Urinary bladder (tissue), 4 donors: ENCODE measurements around the gene GHRHR. TPM values are rescaled to one million over a fixed set of nuclear protein-coding genes. Genes with fewer than 3 reads are reported as not detected.

Experiments used
- DNase-seq: peaks from one replicate; pipeline ENCODE4 v3.0.0-alpha.2; 2015; ENCODE audit errors: extremely low spot score
- H3K27ac ChIP-seq: one replicate; pipeline ENCODE4 v1.5.1; 2013; ENCODE audit warnings: low read depth, mild to moderate bottlenecking, moderate library complexity
- H3K36me3 ChIP-seq: one replicate; pipeline ENCODE4 v1.6.1; 2013; ENCODE audit warnings: mild to moderate bottlenecking, moderate library complexity; ENCODE audit not compliant: insufficient read depth
- H3K4me1 ChIP-seq: one replicate; pipeline ENCODE4 v1.6.1; 2013; ENCODE audit warnings: mild to moderate bottlenecking, moderate library complexity; ENCODE audit not compliant: insufficient read depth
- H3K4me3 ChIP-seq: one replicate; pipeline ENCODE4 v1.5.1; 2013; ENCODE audit warnings: low read depth, low read length
- WGBS: extraction: QIAGEN DNeasy Blood & Tissue Kit; methylation state at CpG from one replicate; pipeline ENCODE4 v1.1.7; 2013; 5-methylcytosine and 5-hydroxymethylcytosine counted together
- polyA plus RNA-seq: library from polyadenylated mRNA; stranded (reverse); fragments of 200-250 nt; gene quantifications from one replicate; pipeline ENCODE4 v1.2.3, GENCODE V29; 2013
- total RNA-seq: library from RNA; depleted of rRNA; stranded (reverse); fragments of >200 nt; gene quantifications from one replicate; pipeline ENCODE4 v1.2.3, GENCODE V29; 2014
- donor health status: healthy with polysubstance abuse.
- donor health status: healthy.

Gene GHRHR
- total and polyA plus RNA-seq, 2 donors: not detected

GRCh38 chr7:30988351-30989005, 24.7 kb downstream of the GHRHR start:
- no peaks in the 10 kb centered on the region for H3K36me3 ChIP-seq
- peak; percentile 31 for DNase-seq
- no peak overlapping the region for H3K27ac ChIP-seq
- no peak overlapping the region for H3K4me3 ChIP-seq
- no peaks in the 10 kb centered on the region for H3K4me1 ChIP-seq
- WGBS: 61% methylated on average over 19 of the region's 19 CpGs

- no peak overlapping the region for H3K4me3 ChIP-seq
- no peak for DNase-seq
- no peaks in the 10 kb centered on the region for H3K36me3 ChIP-seq
- no peaks in the 10 kb centered on the region for H3K4me1 ChIP-seq
- H3K27ac ChIP-seq: no peak overlapping the region
- 86% methylated on average over 16 of the region's 16 CpGs for WGBS
These were observed 25.5 kb downstream of the GHRHR start for GRCh38 chr7:30989008-30989823.

- Histone ChIP-seq H3K36me3 (no peaks in the 10 kb centered on the region), H3K27ac (no peak overlapping the region), H3K4me1 (no peaks in the 10 kb centered on the region), H3K4me3 (no peak overlapping the region)
- 75% methylated on average over 10 of the region's 10 CpGs for WGBS
- DNase-seq: no peak
These were observed 26.3 kb downstream of the GHRHR start for GRCh38 chr7:30989824-30990672.

GRCh38 chr7:30990673-30991170, 27.0 kb downstream of the GHRHR start:
- 92% methylated on average over 6 of the region's 6 CpGs for WGBS
- H3K4me3 ChIP-seq: no peak overlapping the region
- H3K27ac ChIP-seq: no peak overlapping the region
- no peaks in the 10 kb centered on the region for H3K36me3 ChIP-seq
- DNase-seq: no peak
- H3K4me1 ChIP-seq: no peaks in the 10 kb centered on the region

DNA sequence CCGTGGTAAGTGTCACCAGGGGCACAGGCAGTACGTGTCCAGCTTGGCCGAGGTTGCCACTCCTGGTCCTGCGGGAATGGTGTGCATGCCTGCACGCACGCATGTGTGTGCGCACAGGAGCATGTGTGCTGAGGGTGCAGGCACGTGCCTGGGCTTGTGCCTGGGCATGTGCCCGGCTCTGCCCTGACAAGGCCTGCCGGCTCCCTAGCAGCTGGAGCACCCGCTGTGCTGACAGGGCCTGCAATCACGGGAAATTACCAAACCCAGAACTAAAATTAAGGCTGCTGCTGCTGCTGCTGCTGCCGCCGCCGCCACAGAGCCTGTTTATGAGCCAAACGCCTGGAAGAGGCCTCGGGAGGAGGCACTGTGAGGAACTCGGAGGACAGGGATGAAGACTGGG, 28.7 kb downstream of the GHRHR start:
- WGBS: 84% methylated on average over 18 of the region's 18 CpGs
- Histone ChIP-seq H3K4me1 (no peaks in the 10 kb centered on the region), H3K4me3 (no peak overlapping the region), H3K36me3 (no peaks in the 10 kb centered on the region), H3K27ac (no peak overlapping the region)
- no peak for DNase-seq

GRCh38 chr7:30994206-30995100, 30.7 kb downstream of the GHRHR start:
- no peaks in the 10 kb centered on the region for H3K4me1 ChIP-seq
- 95% methylated on average over 39 of the region's 39 CpGs for WGBS
- H3K27ac ChIP-seq: no peak overlapping the region
- H3K36me3 ChIP-seq: no peaks in the 10 kb centered on the region
- no peak overlapping the region for H3K4me3 ChIP-seq
- DNase-seq: no peak

DNA sequence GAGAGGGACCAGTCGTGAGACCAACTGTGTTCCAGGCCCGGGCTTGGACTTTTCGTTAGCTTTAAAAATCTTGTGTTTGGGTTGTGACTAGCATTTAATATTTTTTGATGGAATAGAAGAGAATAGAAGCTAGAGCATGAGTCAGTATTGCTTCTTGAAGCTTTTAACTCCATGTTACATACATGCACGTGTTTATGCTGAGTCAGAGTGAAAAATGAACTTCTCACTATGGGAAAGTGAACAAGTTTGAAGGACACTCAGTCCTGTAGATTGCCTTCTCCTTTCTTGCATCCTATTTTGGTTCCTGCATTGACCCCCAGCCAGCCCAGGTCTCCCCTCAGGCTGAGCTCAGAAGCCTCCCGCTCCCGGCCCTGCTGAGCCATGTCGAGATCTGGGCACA, 31.8 kb downstream of the GHRHR start:
- H3K27ac ChIP-seq: no peak overlapping the region
- no peak overlapping the region for H3K4me3 ChIP-seq
- no peaks in the 10 kb centered on the region for H3K36me3 ChIP-seq
- no peaks in the 10 kb centered on the region for H3K4me1 ChIP-seq
- DNase-seq: no peak
- WGBS: 93% methylated on average over 7 of the region's 7 CpGs

DNA sequence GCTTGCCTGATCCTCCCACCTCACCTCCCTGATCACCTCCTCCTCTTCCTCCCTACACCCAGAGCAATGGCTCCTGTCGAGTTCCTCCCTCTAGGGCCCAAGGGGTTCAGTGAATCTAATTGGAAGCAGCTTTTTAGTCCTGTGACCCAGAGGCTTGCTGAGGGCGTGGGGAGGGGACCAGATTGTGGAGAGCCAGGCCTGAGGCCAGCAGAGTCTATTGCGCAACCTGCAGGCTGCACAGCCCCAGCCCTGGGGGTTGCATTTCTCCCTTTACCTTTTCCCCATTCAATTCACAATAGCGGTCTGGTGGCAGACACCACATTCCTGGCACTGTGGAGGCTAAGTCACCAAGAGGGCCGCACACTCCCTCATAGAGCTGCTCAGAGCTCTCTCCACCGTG, 32.5 kb downstream of the GHRHR start:
- no peak overlapping the region for H3K27ac ChIP-seq

DNA sequence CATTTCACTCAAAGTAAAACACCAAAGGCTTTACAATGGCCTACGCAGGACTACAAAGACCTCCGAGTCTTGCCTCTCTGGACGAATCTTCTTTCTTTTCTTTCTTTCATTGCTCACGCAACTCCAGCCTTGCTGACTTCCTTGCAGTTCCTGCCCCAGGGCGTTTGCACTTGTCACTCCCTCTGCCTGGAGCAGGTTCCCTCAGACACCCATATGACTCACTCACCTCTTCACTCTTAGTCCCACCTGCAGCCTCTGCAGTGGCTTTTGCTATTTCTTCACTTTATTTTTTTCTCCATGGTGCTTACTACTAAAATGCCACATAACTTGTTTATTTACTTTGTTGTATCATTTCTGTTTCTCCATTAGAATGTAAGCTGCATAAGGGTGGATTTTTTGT, 33.1 kb downstream of the GHRHR start:
- no peak for DNase-seq
- Histone ChIP-seq H3K36me3 (no peaks in the 10 kb centered on the region), H3K27ac (no peak overlapping the region), H3K4me1 (no peaks in the 10 kb centered on the region), H3K4me3 (no peak overlapping the region)
- 89% methylated on average over 5 of the region's 5 CpGs for WGBS

More for the DNA sequence above, 32.5 kb downstream of the GHRHR start:
- WGBS: 79% methylated on average over 6 of the region's 6 CpGs
- no peaks in the 10 kb centered on the region for H3K36me3 ChIP-seq
- H3K4me3 ChIP-seq: no peak overlapping the region
- no peaks in the 10 kb centered on the region for H3K4me1 ChIP-seq
- DNase-seq: no peak

DNA sequence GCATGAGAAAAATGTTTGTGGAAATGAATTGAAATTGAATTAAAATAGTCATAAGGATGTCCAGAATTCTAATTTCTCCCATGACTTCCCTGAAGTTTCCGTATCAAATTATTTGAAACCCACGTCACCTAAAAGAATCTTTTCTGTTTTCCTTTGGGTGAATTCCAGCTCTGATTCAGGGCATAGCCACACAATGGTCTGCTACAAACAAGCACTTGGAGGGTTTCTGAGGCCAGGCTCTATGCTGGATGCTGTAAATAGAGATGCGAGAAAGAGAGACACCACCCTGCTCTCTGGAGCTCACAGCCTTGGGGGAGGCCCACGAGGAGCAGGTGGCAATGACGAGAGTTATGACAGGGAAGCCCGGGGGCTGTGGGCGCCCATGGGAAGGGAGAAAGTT, 33.6 kb downstream of the GHRHR start:
- Histone ChIP-seq H3K27ac (no peak overlapping the region), H3K4me3 (no peak overlapping the region), H3K4me1 (no peaks in the 10 kb centered on the region), H3K36me3 (no peaks in the 10 kb centered on the region)
- DNase-seq: no peak
- 70% methylated on average over 7 of the region's 7 CpGs for WGBS

GRCh38 chr7:30998180-30998579, 34.4 kb downstream of the GHRHR start:
- Histone ChIP-seq H3K4me1 (no peaks in the 10 kb centered on the region), H3K27ac (no peak overlapping the region), H3K36me3 (no peaks in the 10 kb centered on the region), H3K4me3 (no peak overlapping the region)
- 78% methylated on average over 10 of the region's 10 CpGs for WGBS
- no peak for DNase-seq

GRCh38 chr7:31000161-31000693, 36.5 kb downstream of the GHRHR start:
- Histone ChIP-seq H3K27ac (no peak overlapping the region), H3K36me3 (no peaks in the 10 kb centered on the region), H3K4me1 (no peaks in the 10 kb centered on the region), H3K4me3 (no peak overlapping the region)
- WGBS: 73% methylated on average over 9 of the region's 9 CpGs
- no peak for DNase-seq
